ENCODE measurements around the gene RPN2. TPM values are rescaled to one million over a fixed set of nuclear protein-coding genes. Genes with fewer than 3 reads are reported as not detected.

Gene RPN2
- total RNA-seq, 1 experiment from 2014 or later = 234 TPM

DNA sequence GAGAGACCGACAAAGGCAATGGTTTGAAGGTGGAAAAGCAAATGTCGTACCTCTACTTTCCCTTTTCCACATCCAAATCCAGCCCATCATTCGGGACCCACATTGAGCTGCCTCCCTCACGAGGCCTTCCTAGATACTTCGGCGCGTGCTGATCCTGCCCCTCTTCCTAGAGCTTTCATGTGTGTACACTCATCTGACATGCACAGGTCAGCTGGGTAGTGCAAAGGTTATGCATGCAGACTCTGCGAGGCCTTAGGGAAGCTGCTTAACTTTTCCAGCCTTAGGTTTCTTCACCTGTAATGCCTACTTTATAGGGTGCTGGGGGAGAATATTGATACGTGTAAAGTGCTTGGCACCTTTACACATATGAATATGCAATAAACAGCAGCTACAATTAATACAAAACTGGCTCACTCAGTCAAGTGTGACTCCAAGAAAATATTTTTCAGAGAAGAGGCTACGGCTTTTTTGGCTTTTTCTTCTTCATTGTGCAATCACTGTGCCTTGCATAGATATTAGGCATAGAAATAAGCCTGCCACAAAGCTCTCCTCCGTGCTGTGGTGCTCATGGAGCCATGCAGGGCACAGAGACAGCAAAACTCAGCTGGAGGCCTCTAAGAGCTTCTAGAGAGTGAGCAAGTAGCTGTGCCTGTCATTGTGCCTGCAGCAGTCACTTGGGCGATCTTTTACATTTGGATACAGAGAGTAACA, 106.7 kb downstream of the RPN2 start:
- Histone ChIP-seq H3K79me1 (ENCODE audit: insufficient read depth, low read depth, low read length, poor library complexity, severe bottlenecking) (no peaks in the 10 kb centered on the region), H4K5ac (ENCODE audit: insufficient read length, low read depth, low read length) (no peak overlapping the region), H2BK120ac (ENCODE audit: low read depth, low read length, poor library complexity, severe bottlenecking) (no peak overlapping the region), H2AFZ (ENCODE audit: low read length) (no peak overlapping the region), H3K79me2 (ENCODE audit: insufficient read depth, low read length) (0 out of 2 replicates have a peak, but pooled peaks cover 2% of the 10 kb centered on the region), H2BK12ac (ENCODE audit: insufficient read length, low read depth, low read length) (no peak overlapping the region), H4K8ac (replicated peaks; ENCODE audit: insufficient read length, low read depth, low read length) (no peak overlapping the region), H3K56ac (ENCODE audit: insufficient read length, low read depth, low read length) (no peak overlapping the region), H3K18ac (ENCODE audit: insufficient read length, low read depth, low read length) (no peak overlapping the region), H3K27ac (ENCODE audit: insufficient read length, low read depth, low read length) (no peak overlapping the region), H2AK5ac (ENCODE audit: insufficient read length, low read length) (no peak overlapping the region), H3K14ac (ENCODE audit: insufficient read depth, low read length) (no peak overlapping the region), H4K91ac (ENCODE audit: insufficient read length, low read depth, low read length) (no peak overlapping the region), H3T11ph (ENCODE audit: low read length) (no peak overlapping the region), H3K4me2 (ENCODE audit: insufficient read depth, insufficient read length, low read length) (no peak overlapping the region), H3K4ac (ENCODE audit: low read depth, low read length) (no peak overlapping the region), H4K20me1 (ENCODE audit: control insufficient read depth, insufficient read depth, insufficient read length) (no peaks in the 10 kb centered on the region), H2BK20ac (ENCODE audit: low read depth, low read length, poor library complexity, severe bottlenecking) (no peak overlapping the region), H3K9me3 (ENCODE audit: control insufficient read depth, low read depth, low read length) (no peaks in the 10 kb centered on the region), H2BK15ac (ENCODE audit: low read depth, low read length) (no peak overlapping the region), H2BK5ac (ENCODE audit: insufficient read length, low read length) (no peak overlapping the region), H3K23me2 (ENCODE audit: insufficient read length, low read depth, low read length, poor library complexity, severe bottlenecking) (peaks cover 4% of the 10 kb centered on the region), H3K23ac (ENCODE audit: insufficient read length, low read depth, low read length) (no peak overlapping the region), H3K4me1 (ENCODE audit: insufficient read depth, low read length) (no peaks in the 10 kb centered on the region), H3K9ac (ENCODE audit: extremely low read depth, insufficient read length, low read length) (no peak overlapping the region), H3K27me3 (ENCODE audit: insufficient read depth, low read length) (no peaks in the 10 kb centered on the region)
- no peak overlapping the region for H3K4me3 Mint-ChIP-seq
- H3K9me3 Mint-ChIP-seq = no peaks in the 10 kb centered on the region
- H3K27ac Mint-ChIP-seq = no peak overlapping the region
- no peak for DNase-seq
- H3K27me3 Mint-ChIP-seq (ENCODE audit: low read depth) = peaks cover 7% of the 10 kb centered on the region
- 0 out of 7 replicates have a peak, but pooled peaks cover 0 to 2% (median 0%) of the 10 kb centered on the region in 3 experiments for H3K36me3 Mint-ChIP-seq (ENCODE audit: insufficient read depth in 1 of 3, low read depth in 3 of 3)
- H3K4me1 Mint-ChIP-seq = peaks cover 22 to 32% of the 10 kb centered on the region in 2 experiments
- TF ChIP-seq, protein P1, sequence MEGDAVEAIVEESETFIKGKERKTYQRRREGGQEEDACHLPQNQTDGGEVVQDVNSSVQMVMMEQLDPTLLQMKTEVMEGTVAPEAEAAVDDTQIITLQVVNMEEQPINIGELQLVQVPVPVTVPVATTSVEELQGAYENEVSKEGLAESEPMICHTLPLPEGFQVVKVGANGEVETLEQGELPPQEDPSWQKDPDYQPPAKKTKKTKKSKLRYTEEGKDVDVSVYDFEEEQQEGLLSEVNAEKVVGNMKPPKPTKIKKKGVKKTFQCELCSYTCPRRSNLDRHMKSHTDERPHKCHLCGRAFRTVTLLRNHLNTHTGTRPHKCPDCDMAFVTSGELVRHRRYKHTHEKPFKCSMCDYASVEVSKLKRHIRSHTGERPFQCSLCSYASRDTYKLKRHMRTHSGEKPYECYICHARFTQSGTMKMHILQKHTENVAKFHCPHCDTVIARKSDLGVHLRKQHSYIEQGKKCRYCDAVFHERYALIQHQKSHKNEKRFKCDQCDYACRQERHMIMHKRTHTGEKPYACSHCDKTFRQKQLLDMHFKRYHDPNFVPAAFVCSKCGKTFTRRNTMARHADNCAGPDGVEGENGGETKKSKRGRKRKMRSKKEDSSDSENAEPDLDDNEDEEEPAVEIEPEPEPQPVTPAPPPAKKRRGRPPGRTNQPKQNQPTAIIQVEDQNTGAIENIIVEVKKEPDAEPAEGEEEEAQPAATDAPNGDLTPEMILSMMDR (conservative IDR thresholded peaks at IDR 0.05) = no peak
- WGBS (ENCODE audit: extremely low coverage, insufficient read length, low lambda C conversion rate) = no CpG with 5 or more reads among the region's 12 CpGs
